Activated CD8-positive, alpha-beta T cell treated with anti-CD3 and anti-CD28 coated beads, Interleukin-2, amount 10 ng/mL, durations not matched to agents 7 days and 5 days (primary cell): Measurements from ENCODE around the gene NAA35. TPM values are rescaled to one million over a fixed set of nuclear protein-coding genes. Genes with fewer than 3 reads are reported as not detected.
"Not testable (repeated sequence)": the region's sequence is repeated elsewhere in the genome, so short reads cannot be mapped to it uniquely, and the experiment has no call there.

ENCODE experiments used
- ATAC-seq: fragments of 150-1000 bp; cut with Tn5 transposase; one replicate; pipeline ENCODE4 v1.10.0; 2021; ENCODE audit warnings: moderate library complexity
- CTCF ChIA-PET: fragments of 350-600 bp; sonication (Branson Sonifier 250); formaldehyde crosslinking; loops from one replicate; lab custom pipeline; 2021; ENCODE audit warnings: antibody characterized with exemption; lab: Charles Lee
- POLR2A ChIA-PET: fragments of 350-600 bp; sonication (Branson Sonifier 250); formaldehyde crosslinking; loops from one replicate; lab custom pipeline; 2021; ENCODE audit warnings: antibody characterized with exemption; lab: Charles Lee
- DNase-seq: peaks from one replicate; pipeline ENCODE4 v3.0.0-alpha.2; 2020
- H3K27ac Mint-ChIP-seq: one replicate; pipeline ENCODE4 v1.8.0; 2021; ENCODE audit warnings: mild to moderate bottlenecking, mixed read lengths
- H3K27me3 Mint-ChIP-seq: one replicate; pipeline ENCODE4 v1.8.0; 2021; ENCODE audit warnings: low read depth, mixed read lengths
- H3K36me3 Mint-ChIP-seq: one replicate; pipeline ENCODE4 v1.8.0; 2021; ENCODE audit warnings: low read depth, mixed read lengths
- H3K4me1 Mint-ChIP-seq: one replicate; pipeline ENCODE4 v1.8.0; 2021; ENCODE audit warnings: low read depth, mixed read lengths
- H3K4me3 Mint-ChIP-seq: one replicate; pipeline ENCODE4 v1.8.0; 2021; ENCODE audit warnings: mild to moderate bottlenecking, mixed read lengths
- H3K9me3 Mint-ChIP-seq: one replicate; pipeline ENCODE4 v1.8.0; 2022; ENCODE audit warnings: mixed read lengths; ENCODE audit not compliant: insufficient read depth
- total RNA-seq, 2 experiments: library from RNA; stranded (reverse); gene quantifications; one replicate each; pipeline ENCODE4 v1.2.3, GENCODE V29; 2021

Gene NAA35
- total RNA-seq, 2 experiments from 2014 or later = 23.4 to 25.8 TPM

- CTCF ChIA-PET = no interaction called here
- Mint-ChIP-seq H3K27ac (no peak overlapping the region), H3K4me1 (peaks cover 7% of the 10 kb centered on the region), H3K36me3 (peaks cover 40% of the 10 kb centered on the region), H3K9me3 (no peaks in the 10 kb centered on the region), H3K4me3 (no peak overlapping the region), H3K27me3 (no peaks in the 10 kb centered on the region)
- ATAC-seq (no peak), DNase-seq (no peak)
- POLR2A ChIA-PET = no interaction called here
These were observed 19.0 kb downstream of the NAA35 start for GRCh38 chr9:85959955-85960354.

- ATAC-seq (no peak), DNase-seq (no peak)
- ChIA-PET CTCF (no interaction called here), POLR2A (no interaction called here)
- Mint-ChIP-seq H3K27me3 (no peaks in the 10 kb centered on the region), H3K4me3 (no peak overlapping the region), H3K36me3 (peaks cover 40% of the 10 kb centered on the region), H3K9me3 (no peaks in the 10 kb centered on the region), H3K27ac (no peak overlapping the region), H3K4me1 (peaks cover 7% of the 10 kb centered on the region)
These were observed 19.7 kb downstream of the NAA35 start for GRCh38 chr9:85960688-85961093.

GRCh38 chr9:85964526-85964925, 23.6 kb downstream of the NAA35 start:
- DNase-seq (no peak), ATAC-seq (no peak)
- ChIA-PET CTCF (no interaction called here), POLR2A (no interaction called here)
- Mint-ChIP-seq H3K9me3 (no peaks in the 10 kb centered on the region), H3K27ac (no peak overlapping the region), H3K36me3 (peaks cover 39% of the 10 kb centered on the region), H3K4me3 (no peak overlapping the region), H3K27me3 (no peaks in the 10 kb centered on the region), H3K4me1 (no peaks in the 10 kb centered on the region)

- H3K27ac Mint-ChIP-seq = no peak overlapping the region
- ChIA-PET CTCF (no interaction called here), POLR2A (no interaction called here)
- no peaks in the 10 kb centered on the region for H3K27me3 Mint-ChIP-seq
- H3K4me1 Mint-ChIP-seq = no peaks in the 10 kb centered on the region
- H3K36me3 Mint-ChIP-seq = peaks cover 42% of the 10 kb centered on the region
- no peak for ATAC-seq
- DNase-seq = no peak
- H3K9me3 Mint-ChIP-seq = no peaks in the 10 kb centered on the region
- H3K4me3 Mint-ChIP-seq = no peak overlapping the region
These were observed 24.0 kb downstream of the NAA35 start for GRCh38 chr9:85964949-85965348.

- CTCF ChIA-PET = no interaction called here
- H3K36me3 Mint-ChIP-seq = peaks cover 42% of the 10 kb centered on the region
These were observed 28.8 kb downstream of the NAA35 start for GRCh38 chr9:85969727-85970126.

GRCh38 chr9:85971731-85972130, 30.8 kb downstream of the NAA35 start:
- no peaks in the 10 kb centered on the region for H3K4me1 Mint-ChIP-seq
- no peak for DNase-seq
- no peak for ATAC-seq
- H3K27me3 Mint-ChIP-seq = no peaks in the 10 kb centered on the region
- peaks cover 48% of the 10 kb centered on the region for H3K36me3 Mint-ChIP-seq
- POLR2A ChIA-PET = no interaction called here
- H3K9me3 Mint-ChIP-seq = no peaks in the 10 kb centered on the region
- CTCF ChIA-PET = no interaction called here
- no peak overlapping the region for H3K27ac Mint-ChIP-seq
- H3K4me3 Mint-ChIP-seq = no peak overlapping the region

More at GRCh38 chr9:85969727-85970126, 28.8 kb downstream of the NAA35 start:
- Mint-ChIP-seq H3K4me3 (no peak overlapping the region), H3K4me1 (no peaks in the 10 kb centered on the region), H3K27ac (no peak overlapping the region), H3K27me3 (no peaks in the 10 kb centered on the region), H3K9me3 (no peaks in the 10 kb centered on the region)
- DNase-seq = no peak
- POLR2A ChIA-PET = no interaction called here
- no peak for ATAC-seq

GRCh38 chr9:85973238-85973637, 32.3 kb downstream of the NAA35 start:
- DNase-seq (no peak), ATAC-seq (no peak)
- no peaks in the 10 kb centered on the region for H3K27me3 Mint-ChIP-seq

GRCh38 chr9:85974055-85974547, 33.2 kb downstream of the NAA35 start:
- H3K27me3 Mint-ChIP-seq, DNase-seq, H3K27ac Mint-ChIP-seq, H3K9me3 Mint-ChIP-seq, ATAC-seq, H3K4me1 Mint-ChIP-seq, POLR2A ChIA-PET, H3K4me3 Mint-ChIP-seq: not testable (repeated sequence)
- CTCF ChIA-PET = interaction anchor here (0.9 kb wide), 1 partner anchor 28 kb away, joined by 3 read pairs; no protein-coding TSS in a partner anchor
- peaks cover 55% of the 10 kb centered on the region for H3K36me3 Mint-ChIP-seq

More at GRCh38 chr9:85973238-85973637, 32.3 kb downstream of the NAA35 start:
- no peaks in the 10 kb centered on the region for H3K4me1 Mint-ChIP-seq
- H3K36me3 Mint-ChIP-seq = peaks cover 53% of the 10 kb centered on the region
- POLR2A ChIA-PET = no interaction called here
- no peaks in the 10 kb centered on the region for H3K9me3 Mint-ChIP-seq
- H3K4me3 Mint-ChIP-seq = no peak overlapping the region
- H3K27ac Mint-ChIP-seq = no peak overlapping the region
- CTCF ChIA-PET = interaction anchor here (0.7 to 0.9 kb wide), 2 partner anchors 29 to 361 kb away, joined by 3 read pairs; no protein-coding TSS in a partner anchor

GRCh38 chr9:85978496-85978895, 37.5 kb downstream of the NAA35 start:
- Mint-ChIP-seq H3K27ac (no peak overlapping the region), H3K36me3 (peaks cover 60% of the 10 kb centered on the region), H3K4me1 (no peaks in the 10 kb centered on the region), H3K27me3 (no peaks in the 10 kb centered on the region), H3K9me3 (no peaks in the 10 kb centered on the region), H3K4me3 (no peak overlapping the region)
- ATAC-seq (no peak), DNase-seq (no peak)
- ChIA-PET POLR2A (no interaction called here), CTCF (no interaction called here)

GRCh38 chr9:85981369-85981768, 40.4 kb downstream of the NAA35 start:
- H3K4me3 Mint-ChIP-seq = no peak overlapping the region
- H3K9me3 Mint-ChIP-seq = no peaks in the 10 kb centered on the region
- CTCF ChIA-PET = no interaction called here
- no peak overlapping the region for H3K27ac Mint-ChIP-seq
- peaks cover 76% of the 10 kb centered on the region for H3K36me3 Mint-ChIP-seq
- POLR2A ChIA-PET = no interaction called here
- ATAC-seq (no peak), DNase-seq (no peak)
- H3K4me1 Mint-ChIP-seq = no peaks in the 10 kb centered on the region
- no peaks in the 10 kb centered on the region for H3K27me3 Mint-ChIP-seq

GRCh38 chr9:85984457-85984856, 43.5 kb downstream of the NAA35 start:
- Mint-ChIP-seq H3K27me3 (no peaks in the 10 kb centered on the region), H3K4me1 (no peaks in the 10 kb centered on the region), H3K4me3 (no peak overlapping the region), H3K9me3 (no peaks in the 10 kb centered on the region), H3K36me3 (peaks cover 73% of the 10 kb centered on the region), H3K27ac (no peak overlapping the region)
- DNase-seq (no peak), ATAC-seq (no peak)
- CTCF ChIA-PET = no interaction called here
- POLR2A ChIA-PET = no interaction called here

- ATAC-seq (no peak), DNase-seq (no peak)
- POLR2A ChIA-PET = interaction anchor here (0.5 kb wide), 1 partner anchor 55 kb away, joined by 3 read pairs; no protein-coding TSS in a partner anchor
- CTCF ChIA-PET = no interaction called here
- H3K27me3 Mint-ChIP-seq = no peaks in the 10 kb centered on the region
- no peak overlapping the region for H3K4me3 Mint-ChIP-seq
- no peaks in the 10 kb centered on the region for H3K4me1 Mint-ChIP-seq
- no peak overlapping the region for H3K27ac Mint-ChIP-seq
- no peaks in the 10 kb centered on the region for H3K9me3 Mint-ChIP-seq
- H3K36me3 Mint-ChIP-seq = peaks cover 69% of the 10 kb centered on the region
These were observed 46.3 kb downstream of the NAA35 start for GRCh38 chr9:85987236-85987635.

- Mint-ChIP-seq H3K27ac (no peak overlapping the region), H3K4me1 (no peaks in the 10 kb centered on the region), H3K27me3 (no peaks in the 10 kb centered on the region), H3K36me3 (peaks cover 41% of the 10 kb centered on the region), H3K9me3 (no peaks in the 10 kb centered on the region), H3K4me3 (no peak overlapping the region)
- ATAC-seq (no peak), DNase-seq (no peak)
- POLR2A ChIA-PET = no interaction called here
- CTCF ChIA-PET = no interaction called here
These were observed 53.2 kb downstream of the NAA35 start for GRCh38 chr9:85994191-85994590.
